MM.1S (cell line): ENCODE measurements around the gene PIWIL1.

Experiments used
- EZH2 ChIP-seq: fragments of 300-600 bp; sonication (generic); optimal IDR thresholded peaks from 2 replicates; pipeline ENCODE3; 2017; ENCODE audit warnings: low read depth, mild to moderate bottlenecking, antibody characterized with exemption, low read length, mixed read lengths
- TF ChIP-seq, protein P1 (sequence below): fragments of 300-600 bp; sonication (generic); IDR thresholded peaks from 2 replicates; pipeline ENCODE4 v1.5.1; 2016; ENCODE audit warnings: antibody characterized with exemption, low read length, mixed read lengths

DNA sequence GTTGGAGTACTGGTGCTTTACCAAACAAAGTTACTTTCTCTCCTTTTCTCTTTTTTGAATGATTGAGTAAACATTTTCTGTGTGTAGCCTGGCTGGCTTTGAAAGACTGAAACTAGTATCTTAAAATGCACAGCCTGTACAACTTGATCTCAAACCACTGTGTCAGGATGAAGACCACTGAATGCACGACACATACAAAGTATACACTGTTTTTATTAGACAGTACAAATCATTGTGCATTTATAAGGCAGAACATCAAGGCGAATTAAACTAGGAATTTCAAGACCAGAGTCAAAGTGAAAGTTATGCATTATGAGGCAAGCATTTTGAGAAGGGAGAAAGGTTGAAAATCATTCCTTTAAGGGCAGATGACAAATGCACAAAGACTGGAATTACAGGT lies 59.0 kb downstream of the PIWIL1 start:
- TF ChIP-seq, protein P1, sequence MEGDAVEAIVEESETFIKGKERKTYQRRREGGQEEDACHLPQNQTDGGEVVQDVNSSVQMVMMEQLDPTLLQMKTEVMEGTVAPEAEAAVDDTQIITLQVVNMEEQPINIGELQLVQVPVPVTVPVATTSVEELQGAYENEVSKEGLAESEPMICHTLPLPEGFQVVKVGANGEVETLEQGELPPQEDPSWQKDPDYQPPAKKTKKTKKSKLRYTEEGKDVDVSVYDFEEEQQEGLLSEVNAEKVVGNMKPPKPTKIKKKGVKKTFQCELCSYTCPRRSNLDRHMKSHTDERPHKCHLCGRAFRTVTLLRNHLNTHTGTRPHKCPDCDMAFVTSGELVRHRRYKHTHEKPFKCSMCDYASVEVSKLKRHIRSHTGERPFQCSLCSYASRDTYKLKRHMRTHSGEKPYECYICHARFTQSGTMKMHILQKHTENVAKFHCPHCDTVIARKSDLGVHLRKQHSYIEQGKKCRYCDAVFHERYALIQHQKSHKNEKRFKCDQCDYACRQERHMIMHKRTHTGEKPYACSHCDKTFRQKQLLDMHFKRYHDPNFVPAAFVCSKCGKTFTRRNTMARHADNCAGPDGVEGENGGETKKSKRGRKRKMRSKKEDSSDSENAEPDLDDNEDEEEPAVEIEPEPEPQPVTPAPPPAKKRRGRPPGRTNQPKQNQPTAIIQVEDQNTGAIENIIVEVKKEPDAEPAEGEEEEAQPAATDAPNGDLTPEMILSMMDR, result no peak
- TF ChIP-seq EZH2, result no peak
